Measurements from ENCODE around the gene ZNF26. TPM values are rescaled to one million over a fixed set of nuclear protein-coding genes. Genes with fewer than 3 reads are reported as not detected.
"Not testable (repeated sequence)": the region's sequence is repeated elsewhere in the genome, so short reads cannot be mapped to it uniquely, and the experiment has no call there.

The ZNF26 gene
- total RNA-seq, 1 experiment from 2014 or later, result 22.1 TPM

DNA sequence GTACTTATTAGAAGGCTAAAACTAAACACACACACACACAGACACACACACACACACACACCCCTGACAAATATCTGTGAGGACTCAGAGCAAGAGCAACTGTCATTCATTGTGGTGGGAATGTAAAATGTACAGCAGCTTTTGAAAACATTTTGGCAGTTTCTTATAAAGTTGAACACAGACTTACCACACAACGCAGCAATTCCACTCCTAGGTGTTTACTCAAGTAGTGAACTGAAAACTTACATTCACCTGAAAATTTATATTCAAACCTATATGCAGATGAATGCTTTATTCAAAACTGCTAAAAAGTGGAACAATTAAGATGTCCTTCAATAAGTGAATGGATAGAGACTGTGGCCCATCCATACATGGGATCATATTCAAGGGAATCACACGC, 48.7 kb upstream of the ZNF26 start:
- in situ Hi-C loops (cut with HindIII; ENCODE audit: low pct_unique_long_range_greater_than_20kb, low sequenced_read_pairs), result no loop called here
- no peak overlapping the region for H3K4me3 ChIP-seq (ENCODE audit: low read depth in 2 of 2, low read length in 2 of 2)
- intact Hi-C loops (cut with micrococcal nuclease; ENCODE audit: unreplicated experiment), result no loop called here
- ChIA-PET CTCF (no interaction called here), POLR2A (no interaction called here)
- no peak for DNase-seq (ENCODE audit: low read depth, low spot score)
- peaks cover 4% of the 10 kb centered on the region; the same call in 1 of the 2 replicates for H3K36me3 ChIP-seq (ENCODE audit: control insufficient read depth, insufficient read depth, low read length)
- TF ChIP-seq POLR2AphosphoS5 (IDR thresholded peaks at IDR 0.05; ENCODE audit: low read depth, low read length) (no peak), TCF7L2 (IDR thresholded peaks at IDR 0.05; ENCODE audit: low read depth, low read length) (no peak)
- TF ChIP-seq, protein P1, sequence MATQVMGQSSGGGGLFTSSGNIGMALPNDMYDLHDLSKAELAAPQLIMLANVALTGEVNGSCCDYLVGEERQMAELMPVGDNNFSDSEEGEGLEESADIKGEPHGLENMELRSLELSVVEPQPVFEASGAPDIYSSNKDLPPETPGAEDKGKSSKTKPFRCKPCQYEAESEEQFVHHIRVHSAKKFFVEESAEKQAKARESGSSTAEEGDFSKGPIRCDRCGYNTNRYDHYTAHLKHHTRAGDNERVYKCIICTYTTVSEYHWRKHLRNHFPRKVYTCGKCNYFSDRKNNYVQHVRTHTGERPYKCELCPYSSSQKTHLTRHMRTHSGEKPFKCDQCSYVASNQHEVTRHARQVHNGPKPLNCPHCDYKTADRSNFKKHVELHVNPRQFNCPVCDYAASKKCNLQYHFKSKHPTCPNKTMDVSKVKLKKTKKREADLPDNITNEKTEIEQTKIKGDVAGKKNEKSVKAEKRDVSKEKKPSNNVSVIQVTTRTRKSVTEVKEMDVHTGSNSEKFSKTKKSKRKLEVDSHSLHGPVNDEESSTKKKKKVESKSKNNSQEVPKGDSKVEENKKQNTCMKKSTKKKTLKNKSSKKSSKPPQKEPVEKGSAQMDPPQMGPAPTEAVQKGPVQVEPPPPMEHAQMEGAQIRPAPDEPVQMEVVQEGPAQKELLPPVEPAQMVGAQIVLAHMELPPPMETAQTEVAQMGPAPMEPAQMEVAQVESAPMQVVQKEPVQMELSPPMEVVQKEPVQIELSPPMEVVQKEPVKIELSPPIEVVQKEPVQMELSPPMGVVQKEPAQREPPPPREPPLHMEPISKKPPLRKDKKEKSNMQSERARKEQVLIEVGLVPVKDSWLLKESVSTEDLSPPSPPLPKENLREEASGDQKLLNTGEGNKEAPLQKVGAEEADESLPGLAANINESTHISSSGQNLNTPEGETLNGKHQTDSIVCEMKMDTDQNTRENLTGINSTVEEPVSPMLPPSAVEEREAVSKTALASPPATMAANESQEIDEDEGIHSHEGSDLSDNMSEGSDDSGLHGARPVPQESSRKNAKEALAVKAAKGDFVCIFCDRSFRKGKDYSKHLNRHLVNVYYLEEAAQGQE (IDR thresholded peaks at IDR 0.05; ENCODE audit: insufficient read depth in 1 of 2, low read depth in 2 of 2, low read length in 1 of 2), result no peak
- TF ChIP-seq, protein P2, sequence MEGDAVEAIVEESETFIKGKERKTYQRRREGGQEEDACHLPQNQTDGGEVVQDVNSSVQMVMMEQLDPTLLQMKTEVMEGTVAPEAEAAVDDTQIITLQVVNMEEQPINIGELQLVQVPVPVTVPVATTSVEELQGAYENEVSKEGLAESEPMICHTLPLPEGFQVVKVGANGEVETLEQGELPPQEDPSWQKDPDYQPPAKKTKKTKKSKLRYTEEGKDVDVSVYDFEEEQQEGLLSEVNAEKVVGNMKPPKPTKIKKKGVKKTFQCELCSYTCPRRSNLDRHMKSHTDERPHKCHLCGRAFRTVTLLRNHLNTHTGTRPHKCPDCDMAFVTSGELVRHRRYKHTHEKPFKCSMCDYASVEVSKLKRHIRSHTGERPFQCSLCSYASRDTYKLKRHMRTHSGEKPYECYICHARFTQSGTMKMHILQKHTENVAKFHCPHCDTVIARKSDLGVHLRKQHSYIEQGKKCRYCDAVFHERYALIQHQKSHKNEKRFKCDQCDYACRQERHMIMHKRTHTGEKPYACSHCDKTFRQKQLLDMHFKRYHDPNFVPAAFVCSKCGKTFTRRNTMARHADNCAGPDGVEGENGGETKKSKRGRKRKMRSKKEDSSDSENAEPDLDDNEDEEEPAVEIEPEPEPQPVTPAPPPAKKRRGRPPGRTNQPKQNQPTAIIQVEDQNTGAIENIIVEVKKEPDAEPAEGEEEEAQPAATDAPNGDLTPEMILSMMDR (IDR thresholded peaks at IDR 0.05), result no peak
- H3K27ac ChIP-seq (ENCODE audit: low read length), result no peak overlapping the region
- no peak for ATAC-seq
- no TSS peak for BruUV-seq (replicated peaks)
- no peaks in the 10 kb centered on the region for H3K27me3 ChIP-seq (ENCODE audit: control insufficient read depth, insufficient read depth, low read length)
- H3K4me1 ChIP-seq (ENCODE audit: control insufficient read depth, insufficient read depth, low read length), result no peaks in the 10 kb centered on the region
- peaks cover 39% of the 10 kb centered on the region for H3K9me3 ChIP-seq (ENCODE audit: control insufficient read depth, insufficient read depth, low read depth, low read length)

DNA sequence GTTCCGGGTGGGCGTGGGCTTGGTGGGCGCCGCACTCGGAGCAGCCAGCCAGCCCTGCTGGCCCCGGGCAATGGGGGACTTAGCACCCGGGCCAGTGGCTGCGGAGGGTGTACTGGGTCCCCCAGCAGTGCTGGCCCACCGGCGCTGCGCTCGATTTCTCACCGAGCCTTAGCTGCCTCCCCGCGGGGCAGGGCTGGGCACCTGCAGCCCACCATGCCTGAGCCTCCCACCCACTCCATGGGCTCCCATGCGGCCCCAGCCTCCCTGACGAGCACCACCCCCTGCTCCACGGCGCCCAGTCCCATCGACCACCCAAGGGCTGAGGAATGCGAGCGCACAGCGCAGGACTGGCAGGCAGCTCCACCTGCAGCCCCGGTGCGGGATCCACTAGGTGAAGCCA, 47.4 kb upstream of the ZNF26 start:
- H3K36me3 ChIP-seq (ENCODE audit: control insufficient read depth, insufficient read depth, low read length); intact Hi-C loops (cut with micrococcal nuclease; ENCODE audit: unreplicated experiment); H3K4me1 ChIP-seq (ENCODE audit: control insufficient read depth, insufficient read depth, low read length); BruUV-seq (replicated peaks); DNase-seq (ENCODE audit: low read depth, low spot score); POLR2A ChIA-PET; in situ Hi-C loops (cut with HindIII; ENCODE audit: low pct_unique_long_range_greater_than_20kb, low sequenced_read_pairs); H3K27ac ChIP-seq (ENCODE audit: low read length); H3K4me3 ChIP-seq (ENCODE audit: low read depth in 2 of 2, low read length in 2 of 2); H3K27me3 ChIP-seq (ENCODE audit: control insufficient read depth, insufficient read depth, low read length); CTCF ChIA-PET; ATAC-seq: not testable (repeated sequence)
- H3K9me3 ChIP-seq (ENCODE audit: control insufficient read depth, insufficient read depth, low read depth, low read length), result peaks cover 38% of the 10 kb centered on the region

DNA sequence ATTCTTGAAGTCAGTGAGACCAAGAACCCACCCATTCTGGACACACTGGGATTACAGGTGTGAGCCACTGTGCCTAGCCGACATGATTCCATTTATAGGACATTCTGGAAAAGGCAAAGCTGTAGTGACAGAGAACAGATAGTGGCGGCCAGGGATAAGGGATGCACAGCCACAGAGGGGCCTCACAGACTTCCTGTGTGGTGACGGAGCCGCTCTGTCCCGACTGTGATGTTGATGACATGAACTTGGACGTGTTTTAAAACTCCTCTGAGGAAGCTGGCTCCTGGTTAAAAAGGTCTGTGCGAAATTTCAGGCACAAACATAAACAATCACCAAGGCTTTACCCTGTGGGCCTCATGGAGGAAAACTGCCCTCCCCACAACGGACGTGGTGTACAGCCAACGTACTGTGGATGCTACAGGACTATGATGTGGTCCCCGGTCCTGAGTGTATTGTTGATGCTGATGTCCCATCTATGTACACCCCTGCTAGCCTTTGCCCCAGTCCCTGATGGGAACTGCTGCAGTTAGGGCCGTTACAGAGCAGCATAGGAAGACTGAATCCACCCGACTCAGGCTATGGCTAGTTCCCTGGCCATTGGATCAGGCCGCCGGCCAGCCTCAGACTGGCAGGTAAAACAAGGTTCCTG, 46.0 kb upstream of the ZNF26 start:
- CTCF ChIA-PET, result no interaction called here
- peaks cover 42% of the 10 kb centered on the region for H3K9me3 ChIP-seq (ENCODE audit: control insufficient read depth, insufficient read depth, low read depth, low read length)
- in situ Hi-C loops (cut with HindIII; ENCODE audit: low pct_unique_long_range_greater_than_20kb, low sequenced_read_pairs), result no loop called here

More for the DNA sequence above, 46.0 kb upstream of the ZNF26 start:
- ATAC-seq (no peak; the same call in 1 of the 2 replicates), DNase-seq (ENCODE audit: low read depth, low spot score) (no peak)
- no TSS peak for BruUV-seq (replicated peaks)
- no peaks in the 10 kb centered on the region for H3K4me1 ChIP-seq (ENCODE audit: control insufficient read depth, insufficient read depth, low read length)
- POLR2A ChIA-PET, result no interaction called here
- H3K27ac ChIP-seq (ENCODE audit: low read length), result no peak overlapping the region
- peaks cover 10% of the 10 kb centered on the region; the same call in 1 of the 2 replicates for H3K36me3 ChIP-seq (ENCODE audit: control insufficient read depth, insufficient read depth, low read length)
- intact Hi-C loops (cut with micrococcal nuclease; ENCODE audit: unreplicated experiment), result no loop called here
- no peak for TF ChIP-seq POLR2AphosphoS5 (IDR thresholded peaks at IDR 0.05; ENCODE audit: low read depth, low read length)
- TF ChIP-seq, protein P2 (IDR thresholded peaks at IDR 0.05), result no peak
- TF ChIP-seq TCF7L2 (IDR thresholded peaks at IDR 0.05; ENCODE audit: low read depth, low read length), result no peak
- TF ChIP-seq, protein P1 (IDR thresholded peaks at IDR 0.05; ENCODE audit: insufficient read depth in 1 of 2, low read depth in 2 of 2, low read length in 1 of 2), result no peak
- TF ChIP-seq SIN3A (IDR thresholded peaks at IDR 0.05; ENCODE audit: borderline replicate concordance, insufficient read depth, low read depth, low read length), result no peak
- H3K4me3 ChIP-seq (ENCODE audit: low read depth in 2 of 2, low read length in 2 of 2), result no peak overlapping the region
- no peaks in the 10 kb centered on the region for H3K27me3 ChIP-seq (ENCODE audit: control insufficient read depth, insufficient read depth, low read length)
